Activated CD8-positive, alpha-beta memory T cell treated with anti-CD3 and anti-CD28 coated beads, Interleukin-2, amount 50 U/mL, for 24 hours (primary cell): ENCODE measurements around the gene MBNL1.
"Not testable (repeated sequence)": the region's sequence is repeated elsewhere in the genome, so short reads cannot be mapped to it uniquely, and the experiment has no call there.

Experiments used
- DNase-seq: peaks from one replicate; pipeline ENCODE4 v3.0.0-alpha.2; 2020; ENCODE audit errors: extremely low read depth

The MBNL1 gene

GRCh38 chr3:152349392-152349791 is 80.7 kb downstream of the MBNL1 start:
- no peak for DNase-seq

GRCh38 chr3:152350139-152350538 is 81.4 kb downstream of the MBNL1 start:
- DNase-seq = no peak

- DNase-seq = no peak
Observed at GRCh38 chr3:152350776-152351175, 82.0 kb downstream of the MBNL1 start.

GRCh38 chr3:152352554-152352953 is 83.8 kb downstream of the MBNL1 start:
- no peak for DNase-seq

GRCh38 chr3:152353578-152353977 is 84.8 kb downstream of the MBNL1 start:
- DNase-seq = no peak

- no peak for DNase-seq
Observed at GRCh38 chr3:152355744-152356665, 87.3 kb downstream of the MBNL1 start.

- no peak for DNase-seq
Observed at GRCh38 chr3:152356870-152357276, 88.1 kb downstream of the MBNL1 start.

- DNase-seq = no peak
Observed at GRCh38 chr3:152357587-152357986, 88.9 kb downstream of the MBNL1 start.

GRCh38 chr3:152359385-152360248 is 90.9 kb downstream of the MBNL1 start:
- no peak for DNase-seq

- no peak for DNase-seq
Observed at GRCh38 chr3:152360302-152360701, 91.6 kb downstream of the MBNL1 start.

- DNase-seq = no peak
Observed at GRCh38 chr3:152360966-152361365, 92.2 kb downstream of the MBNL1 start.

GRCh38 chr3:152362086-152362485 is 93.4 kb downstream of the MBNL1 start:
- DNase-seq = no peak

GRCh38 chr3:152364237-152364636 is 95.5 kb downstream of the MBNL1 start:
- no peak for DNase-seq

- DNase-seq = no peak
Observed at GRCh38 chr3:152365126-152365525, 96.4 kb downstream of the MBNL1 start.

- no peak for DNase-seq
Observed at GRCh38 chr3:152365766-152366593, 97.3 kb downstream of the MBNL1 start.

- DNase-seq = not testable (repeated sequence)
Observed at GRCh38 chr3:152367192-152367591, 98.5 kb downstream of the MBNL1 start.

- DNase-seq = not testable (repeated sequence)
Observed at GRCh38 chr3:152372633-152373032, 103.9 kb downstream of the MBNL1 start.

- no peak for DNase-seq
Observed at GRCh38 chr3:152373379-152373778, 104.7 kb downstream of the MBNL1 start.

- no peak for DNase-seq
Observed at GRCh38 chr3:152374262-152374990, 105.7 kb downstream of the MBNL1 start.

GRCh38 chr3:152375546-152375945 is 106.8 kb downstream of the MBNL1 start:
- DNase-seq = no peak
